GM19438 (cell line): ENCODE measurements around the gene GALNT15.

Source experiments
- ATAC-seq: cut with Tn5 transposase; IDR thresholded peaks from one replicate; pipeline ENCODE4 v1.9.1; 2021; ENCODE audit warnings: low read depth; ENCODE audit not compliant: unreplicated experiment

Gene GALNT15

GRCh38 chr3:16151109-16151508 lies 23.4 kb upstream of the GALNT15 start:
- no peak for ATAC-seq

- ATAC-seq: no peak
Measured at GRCh38 chr3:16168211-16168610, 6.3 kb upstream of the GALNT15 start.

- ATAC-seq: no peak
Measured at GRCh38 chr3:16171009-16171408, 3.5 kb upstream of the GALNT15 start.

GRCh38 chr3:16171825-16172224 lies 2.7 kb upstream of the GALNT15 start:
- ATAC-seq: no peak

GRCh38 chr3:16173283-16174025 lies 1.0 kb upstream of the GALNT15 start:
- ATAC-seq: no peak

GRCh38 chr3:16174026-16174355 lies 489 bp upstream of the GALNT15 start:
- ATAC-seq: no peak

- no peak for ATAC-seq
Measured at GRCh38 chr3:16174976-16175901, 759 bp downstream of the GALNT15 start.

GRCh38 chr3:16176391-16177030 lies 2.0 kb downstream of the GALNT15 start:
- ATAC-seq: no peak

- ATAC-seq: no peak
Measured at GRCh38 chr3:16177382-16177781, 2.9 kb downstream of the GALNT15 start.

GRCh38 chr3:16177962-16178627 lies 3.6 kb downstream of the GALNT15 start:
- no peak for ATAC-seq

GRCh38 chr3:16178628-16178988 lies 4.1 kb downstream of the GALNT15 start:
- ATAC-seq: no peak

GRCh38 chr3:16179261-16179660 lies 4.8 kb downstream of the GALNT15 start:
- ATAC-seq: no peak

GRCh38 chr3:16179771-16180736 lies 5.6 kb downstream of the GALNT15 start:
- ATAC-seq: no peak

- ATAC-seq: no peak
Measured at GRCh38 chr3:16180737-16181134, 6.3 kb downstream of the GALNT15 start.

- ATAC-seq: no peak
Measured at GRCh38 chr3:16181361-16181760, 6.9 kb downstream of the GALNT15 start.

GRCh38 chr3:16182183-16182582 lies 7.7 kb downstream of the GALNT15 start:
- ATAC-seq: no peak

- ATAC-seq: no peak
Measured at GRCh38 chr3:16182612-16183011, 8.1 kb downstream of the GALNT15 start.

GRCh38 chr3:16183082-16183481 lies 8.6 kb downstream of the GALNT15 start:
- ATAC-seq: no peak

GRCh38 chr3:16183601-16184270 lies 9.3 kb downstream of the GALNT15 start:
- no peak for ATAC-seq
